ENCODE data around the gene CER1.
A peak's percentile ranks its signal among the peaks of the same experiment; 100 is the strongest.
"Not testable (repeated sequence)": the region's sequence is repeated elsewhere in the genome, so short reads cannot be mapped to it uniquely, and the experiment has no call there.

The CER1 gene

DNA sequence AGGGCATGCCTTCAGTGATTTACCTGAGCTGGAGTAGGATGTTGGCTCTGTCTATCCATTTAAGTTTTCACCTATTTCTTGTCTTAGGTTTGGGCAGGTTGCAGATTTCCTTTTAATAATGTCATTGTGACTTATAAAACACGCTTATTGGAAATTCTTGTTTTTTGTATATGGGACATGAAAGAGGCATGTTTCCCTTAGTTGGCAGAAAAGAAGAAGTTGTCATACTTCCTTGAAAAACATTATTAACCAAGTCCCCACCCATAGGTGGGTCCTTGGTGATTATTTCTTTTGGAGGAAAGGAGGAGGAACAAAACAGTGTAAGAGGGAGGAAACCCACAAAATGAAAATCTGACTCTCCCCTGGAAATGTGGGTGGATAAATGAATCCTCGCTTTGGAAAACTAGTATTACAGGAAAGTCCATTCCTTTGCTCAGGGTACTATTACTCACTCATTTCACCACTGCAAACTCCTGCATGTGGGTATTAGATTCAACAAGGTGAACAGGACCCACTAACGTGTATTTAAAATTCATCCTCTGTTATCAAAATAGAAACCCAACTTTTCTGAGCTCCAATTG, 9.3 kb downstream of the CER1 start:
- no peak for FAIRE-seq

- no peak for FAIRE-seq
Measured at GRCh38 chr9:14710804-14711203, 11.7 kb downstream of the CER1 start.

DNA sequence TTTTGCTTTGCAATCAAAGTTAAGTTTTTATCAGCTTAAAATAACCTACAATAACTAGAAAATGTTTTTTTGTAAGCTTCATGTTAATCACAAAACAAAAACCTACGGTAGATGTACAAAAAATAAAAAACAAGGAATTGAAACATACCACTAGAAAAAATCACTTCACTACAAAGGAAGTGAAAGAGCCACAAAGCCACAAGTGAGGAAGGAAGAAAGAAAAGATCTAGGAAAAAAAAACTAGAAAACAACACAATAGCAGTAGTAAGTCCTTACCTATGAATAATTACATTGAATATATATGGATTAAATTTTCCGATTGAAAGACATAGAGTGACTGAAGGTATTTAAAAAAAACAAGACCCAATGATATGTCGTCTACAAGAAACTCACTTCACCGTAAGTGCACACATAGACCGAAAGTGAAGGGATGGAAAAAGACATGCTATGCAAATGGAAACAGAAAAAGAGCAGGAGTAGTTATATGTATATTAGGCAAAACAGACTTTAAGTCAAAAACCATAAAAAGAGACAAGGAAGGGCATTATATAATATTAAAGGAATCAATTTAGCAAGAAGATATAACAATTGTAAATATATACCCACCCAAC, 15.9 kb downstream of the CER1 start:
- peak; percentile 51 for FAIRE-seq

DNA sequence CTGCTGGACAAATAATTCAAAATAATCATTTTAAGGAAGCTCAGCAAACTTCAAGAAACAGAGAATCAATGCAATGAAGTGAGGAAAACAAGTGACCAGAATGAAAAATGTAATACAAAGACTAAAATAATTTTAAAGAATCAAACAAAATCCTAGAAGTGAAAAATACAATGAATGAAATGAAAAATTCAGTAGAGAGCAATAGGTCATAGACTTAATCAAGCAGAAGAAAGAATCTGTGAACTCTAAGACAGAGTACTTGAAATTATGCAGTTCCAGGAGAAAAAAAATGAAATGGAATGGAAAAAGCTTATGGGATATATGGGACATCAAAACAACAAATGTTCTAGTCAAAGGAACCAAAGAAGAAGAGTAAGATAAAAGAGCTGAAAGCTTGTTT, 17.5 kb downstream of the CER1 start:
- FAIRE-seq = no peak

GRCh38 chr9:14704281-14704680, 18.3 kb downstream of the CER1 start:
- FAIRE-seq = no peak

GRCh38 chr9:14702200-14702720, 20.3 kb downstream of the CER1 start:
- FAIRE-seq = no peak

DNA sequence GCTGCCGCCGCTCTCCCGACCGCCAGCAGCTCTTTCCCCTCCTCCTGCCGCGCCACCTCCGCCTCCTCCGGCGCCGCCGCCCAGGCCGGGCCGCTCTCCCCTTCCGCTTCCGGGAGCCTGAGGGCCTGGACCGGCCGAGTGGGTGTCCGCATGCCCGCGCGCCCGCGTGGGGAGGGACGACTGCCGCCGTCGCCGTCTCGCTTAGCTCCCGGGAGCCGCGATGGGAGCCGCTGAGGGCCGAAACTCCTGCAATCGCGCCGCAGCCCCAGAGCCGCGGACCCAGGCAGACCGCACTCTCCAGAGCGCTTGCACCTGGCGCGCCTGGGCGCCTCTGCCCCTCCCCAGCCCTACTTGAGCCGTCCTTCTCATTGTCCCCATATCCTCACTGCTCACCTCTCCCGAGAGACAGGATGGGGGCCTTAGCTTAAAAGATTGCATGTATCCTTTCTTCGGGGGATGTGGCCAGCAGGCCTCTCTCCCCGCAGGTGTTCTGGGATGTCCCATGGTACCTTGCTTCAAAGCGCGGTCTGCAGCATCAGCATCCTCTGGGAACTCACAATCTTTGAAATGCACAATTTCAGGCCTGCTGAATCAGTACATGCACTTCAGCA, 29.2 kb downstream of the CER1 start, which contains the start of gene ZDHHC21:
TSS of gene ZDHHC21 (minus strand) at position 182 of the 611 bp plus-strand sequence. CDS start 19,092 bp downstream, outside the sequence.
- no peak for FAIRE-seq

DNA sequence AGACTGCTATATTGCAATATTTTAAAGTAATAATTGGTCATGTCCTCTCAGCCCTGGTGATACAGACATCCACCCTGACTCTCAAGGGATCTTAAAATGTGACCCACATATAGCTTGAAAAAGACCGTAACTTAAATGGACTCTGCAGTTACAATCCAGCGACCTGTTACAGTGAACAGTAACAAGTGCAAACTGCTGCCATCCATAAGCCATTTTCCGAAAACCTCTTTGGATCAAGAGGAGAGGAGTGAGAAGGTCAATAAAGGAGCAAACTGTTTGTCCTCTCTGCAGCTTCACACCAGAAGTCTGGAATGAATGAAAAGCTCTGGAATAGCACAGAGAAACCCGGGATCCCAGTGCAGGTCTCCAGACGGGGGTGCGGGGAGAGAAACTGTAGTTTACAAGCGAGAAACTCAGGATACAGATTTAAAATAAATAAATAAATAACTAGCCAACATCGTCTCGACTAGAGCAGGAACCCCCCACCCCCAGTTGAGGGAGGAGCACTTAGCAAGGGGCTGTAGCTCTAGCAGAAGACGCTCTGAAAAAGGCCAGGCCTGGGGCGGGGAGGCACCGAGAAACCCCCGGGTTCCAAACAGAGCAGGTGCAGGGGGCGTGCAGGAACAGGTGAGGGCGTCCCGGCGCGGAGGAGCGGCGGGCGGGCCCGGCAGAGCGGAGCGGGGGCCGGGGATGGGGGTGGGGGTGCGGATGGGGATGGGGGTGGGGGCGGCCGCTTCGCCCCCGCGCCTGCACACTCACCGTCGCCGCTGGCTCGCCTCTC, 29.9 kb downstream of the CER1 start:
- no peak for FAIRE-seq

- FAIRE-seq = no peak
Measured at GRCh38 chr9:14690948-14691730, 31.4 kb downstream of the CER1 start.

- no peak for FAIRE-seq
Measured at GRCh38 chr9:14687042-14687719, 35.4 kb downstream of the CER1 start.

DNA sequence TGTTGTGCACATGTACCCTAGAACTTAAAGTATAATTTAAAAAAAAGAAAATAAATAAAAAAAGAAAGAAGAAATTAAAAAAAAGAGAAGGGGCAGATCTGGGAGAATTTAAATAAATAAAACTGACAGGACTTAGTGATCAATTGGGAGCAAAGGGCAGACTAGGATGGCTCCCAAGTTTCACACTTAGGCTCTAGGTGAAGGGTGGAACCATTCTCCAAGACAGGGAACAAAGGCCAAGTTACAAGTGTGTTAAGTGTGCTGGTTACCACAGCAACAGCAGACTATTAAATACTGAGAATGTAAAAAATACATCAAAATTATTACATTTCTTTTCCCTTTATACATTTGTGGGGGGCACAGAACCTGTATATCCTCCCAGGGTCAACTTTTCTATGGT, 36.4 kb downstream of the CER1 start:
- no peak for FAIRE-seq

- not testable (repeated sequence) for FAIRE-seq
Measured at GRCh38 chr9:14682616-14683015, 39.9 kb downstream of the CER1 start.

DNA sequence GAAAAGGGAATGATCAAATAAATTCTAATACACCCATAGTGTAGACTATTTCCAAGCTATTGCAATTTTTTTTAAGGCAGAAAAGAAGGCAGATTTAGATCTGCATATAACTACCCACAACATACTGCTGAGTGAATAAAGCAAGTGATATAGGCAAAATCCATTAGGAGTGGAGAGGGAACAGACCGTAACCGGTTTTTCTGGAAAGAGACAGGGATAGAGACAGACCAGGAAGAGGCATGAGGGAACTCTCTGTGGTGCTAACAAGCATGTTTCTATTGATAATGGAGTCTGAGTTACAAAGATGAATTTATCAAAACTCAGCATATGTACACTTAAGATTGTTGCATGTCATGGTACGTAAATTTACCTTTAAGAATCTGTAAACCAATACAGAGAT, 43.8 kb downstream of the CER1 start:
- no peak for FAIRE-seq

DNA sequence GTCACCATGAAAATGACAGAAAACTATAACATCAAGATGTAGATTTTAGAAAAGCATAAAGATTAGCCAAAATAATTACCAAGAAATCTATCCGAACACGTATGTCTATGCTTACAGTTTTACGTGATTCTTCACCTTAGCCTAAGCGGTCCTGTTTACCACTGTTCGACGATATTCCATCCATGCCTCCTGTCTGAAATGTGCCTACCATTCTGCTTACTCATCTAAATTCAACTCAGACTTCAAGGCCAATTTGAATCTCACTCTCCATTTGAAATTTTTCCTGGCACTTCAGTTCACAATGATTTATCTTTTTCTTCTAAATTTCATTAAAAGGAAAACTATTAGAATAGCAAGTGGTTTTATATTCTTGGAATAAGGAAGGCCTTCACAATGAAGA, 44.7 kb downstream of the CER1 start:
- FAIRE-seq = no peak

GRCh38 chr9:14677396-14677795, 45.1 kb downstream of the CER1 start:
- no peak for FAIRE-seq

GRCh38 chr9:14674630-14675029, 47.9 kb downstream of the CER1 start:
- no peak for FAIRE-seq

DNA sequence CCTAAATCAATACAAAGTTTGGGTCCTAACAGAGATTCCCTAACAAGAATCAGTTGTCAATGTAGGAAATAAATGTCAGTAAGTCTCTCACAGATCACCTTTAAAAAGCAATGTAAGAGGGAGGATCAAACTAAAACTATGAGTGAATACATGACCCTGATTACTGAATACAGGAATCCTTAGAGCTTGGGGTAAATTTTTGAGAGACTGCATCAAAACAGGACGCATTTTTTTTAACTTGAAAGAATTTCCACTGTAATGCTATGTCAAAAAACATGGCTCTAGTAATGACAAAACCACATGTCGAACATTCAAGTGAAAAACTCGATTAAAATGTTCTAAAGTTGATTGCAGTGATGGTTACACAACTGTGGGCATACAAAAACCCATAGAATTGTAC, 51.2 kb downstream of the CER1 start:
- no peak for FAIRE-seq

DNA sequence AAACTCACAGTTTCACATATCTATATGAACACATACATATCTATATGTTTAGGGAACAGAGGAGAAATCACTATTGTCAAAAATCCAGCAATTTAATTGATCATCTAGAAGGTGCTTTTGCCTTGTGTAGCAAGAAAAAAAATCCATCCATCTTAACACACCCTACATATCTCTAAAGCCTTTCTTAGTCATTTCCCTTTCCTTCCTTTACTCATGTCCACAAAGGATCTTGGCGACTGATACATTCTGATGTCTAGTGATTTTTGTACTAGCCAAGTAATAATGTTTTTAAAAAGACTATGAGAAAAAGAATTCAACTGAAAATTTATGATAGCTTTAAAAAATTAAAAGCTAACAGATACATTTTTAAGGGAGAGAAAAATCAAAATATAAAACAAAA, 51.8 kb downstream of the CER1 start:
- no peak for FAIRE-seq

All from colon (tissue), 2 donors.